NCI-H2029 (cell line): ENCODE results near the gene NUP98.
"Not testable (repeated sequence)": the region's sequence is repeated elsewhere in the genome, so short reads cannot be mapped to it uniquely, and the experiment has no call there.

ENCODE experiments used
- DNase-seq: peaks from one replicate; lab custom pipeline; 2025; lab: John Stamatoyannopoulos, UW

Gene NUP98

GRCh38 chr11:3669742-3670183 lies 127.6 kb downstream of the NUP98 start:
- DNase-seq, result no peak

- DNase-seq, result no peak
Observed at GRCh38 chr11:3669128-3669527, 128.2 kb downstream of the NUP98 start.

- no peak for DNase-seq
Observed at GRCh38 chr11:3667149-3668035, 130.0 kb downstream of the NUP98 start.

GRCh38 chr11:3666023-3666530 lies 131.3 kb downstream of the NUP98 start:
- DNase-seq, result no peak

GRCh38 chr11:3665336-3666022 lies 131.9 kb downstream of the NUP98 start:
- no peak for DNase-seq

GRCh38 chr11:3664032-3664630 lies 133.2 kb downstream of the NUP98 start:
- DNase-seq, result no peak

- no peak for DNase-seq
Observed at GRCh38 chr11:3662856-3663255, 134.5 kb downstream of the NUP98 start.

- no peak for DNase-seq
Observed at GRCh38 chr11:3660960-3661359, 136.4 kb downstream of the NUP98 start.

- DNase-seq, result no peak
Observed at GRCh38 chr11:3659595-3660515, 137.5 kb downstream of the NUP98 start.

- DNase-seq, result no peak
Observed at GRCh38 chr11:3658252-3658651, 139.1 kb downstream of the NUP98 start.

- not testable (repeated sequence) for DNase-seq
Observed at GRCh38 chr11:3657331-3657730, 140.0 kb downstream of the NUP98 start.

- DNase-seq, result no peak
Observed at GRCh38 chr11:3655547-3655946, 141.8 kb downstream of the NUP98 start.

GRCh38 chr11:3652514-3652913 lies 144.8 kb downstream of the NUP98 start:
- not testable (repeated sequence) for DNase-seq

GRCh38 chr11:3649374-3649773 lies 148.0 kb downstream of the NUP98 start:
- DNase-seq, result not testable (repeated sequence)

- not testable (repeated sequence) for DNase-seq
Observed at GRCh38 chr11:3648843-3649242, 148.5 kb downstream of the NUP98 start.

GRCh38 chr11:3645552-3645951 lies 151.8 kb downstream of the NUP98 start:
- no peak for DNase-seq

GRCh38 chr11:3644817-3645235 lies 152.5 kb downstream of the NUP98 start, which contains the start of gene ART1:
TSS of gene ART1 (plus strand) at chr11:3645128. CDS start at chr11:3659214, 14,086 bp downstream.
- no peak for DNase-seq

GRCh38 chr11:3643102-3643546 lies 154.2 kb downstream of the NUP98 start:
- not testable (repeated sequence) for DNase-seq

GRCh38 chr11:3642071-3642951 lies 155.0 kb downstream of the NUP98 start:
- peak; percentile 53 for DNase-seq

GRCh38 chr11:3641701-3642070 lies 155.7 kb downstream of the NUP98 start, which contains the start of gene ART5:
TSS of gene ART5 (minus strand) at chr11:3641992. CDS start at chr11:3641862, 130 bp downstream.
- DNase-seq, result no peak
